ENCODE data around the gene CCDC12.

GRCh38 chr3:47008851-47009224 lies 32.3 kb upstream of the CCDC12 start:
- TF ChIP-seq CTCF (IDR thresholded peaks at IDR 0.05) (no peak), POLR2A (IDR thresholded peaks at IDR 0.05) (no peak)

All from lower leg skin (tissue), 3 donors.